Measurements from ENCODE around the gene CEP83.
"Not testable (repeated sequence)": the region's sequence is repeated elsewhere in the genome, so short reads cannot be mapped to it uniquely, and the experiment has no call there.

The CEP83 gene

DNA sequence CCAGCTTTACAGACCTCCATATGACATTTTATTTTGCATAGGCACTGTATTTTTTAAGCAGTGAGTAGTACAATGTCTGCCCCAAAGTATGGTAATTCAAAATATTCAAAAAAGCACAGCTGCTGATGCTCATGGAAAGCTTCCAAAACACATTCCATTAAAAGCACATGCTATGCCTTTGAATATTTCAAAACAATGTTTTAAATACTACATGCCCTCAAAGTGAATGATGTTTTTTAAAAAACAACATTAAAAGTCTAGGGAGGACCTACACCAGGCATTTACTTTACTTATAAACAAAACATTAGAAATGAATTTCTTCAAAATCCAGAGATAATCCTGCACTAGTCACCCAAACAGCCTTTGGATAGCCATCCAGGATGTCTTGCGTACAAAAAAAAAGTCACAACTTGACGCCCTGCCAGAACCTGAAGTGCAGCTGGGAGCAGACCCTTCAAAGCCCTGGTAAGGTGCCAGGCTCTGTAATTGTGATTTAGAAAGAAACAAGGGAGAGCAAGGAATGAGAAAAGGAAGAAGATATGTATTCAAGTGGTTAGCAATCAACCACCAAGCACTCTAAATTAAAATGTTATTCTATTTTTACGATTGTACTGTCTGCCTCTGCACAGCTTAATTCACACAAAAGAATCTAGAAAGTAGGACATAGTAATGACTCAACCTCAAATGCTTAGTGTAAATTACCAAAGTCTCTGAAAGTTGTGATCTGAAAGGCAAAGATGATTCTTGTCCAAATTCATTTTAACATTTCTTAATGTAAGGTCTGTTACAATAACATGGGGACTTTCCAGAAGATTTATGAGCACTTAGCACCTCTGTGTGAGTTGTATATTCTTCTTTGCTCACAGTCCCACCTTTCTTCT is 31.9 kb downstream of the CEP83 start:
- Histone ChIP-seq H3K27ac (ENCODE audit: low read length) (no peak overlapping the region), H2AFZ (ENCODE audit: low read depth, low read length) (no peak overlapping the region), H4K20me1 (ENCODE audit: insufficient read depth, low read length) (no peaks in the 10 kb centered on the region), H3K79me2 (ENCODE audit: low read length) (peaks cover 25% of the 10 kb centered on the region), H3K27me3 (ENCODE audit: low read depth, low read length) (no peaks in the 10 kb centered on the region), H3K9ac (ENCODE audit: low read length) (no peak overlapping the region), H3K4me1 (ENCODE audit: low read length) (no peaks in the 10 kb centered on the region), H3K9me3 (ENCODE audit: insufficient read depth, low read length) (peaks cover 43% of the 10 kb centered on the region), H3K4me3 (ENCODE audit: low read length) (no peak overlapping the region), H3K36me3 (replicated peaks; ENCODE audit: low read depth, low read length) (peaks cover 65% of the 10 kb centered on the region), H3K4me2 (ENCODE audit: low read length) (no peak overlapping the region)
- TF ChIP-seq EZH2phosphoT487 (IDR thresholded peaks at IDR 0.05; ENCODE audit: low read depth), result no peak
- TF ChIP-seq, protein P1, sequence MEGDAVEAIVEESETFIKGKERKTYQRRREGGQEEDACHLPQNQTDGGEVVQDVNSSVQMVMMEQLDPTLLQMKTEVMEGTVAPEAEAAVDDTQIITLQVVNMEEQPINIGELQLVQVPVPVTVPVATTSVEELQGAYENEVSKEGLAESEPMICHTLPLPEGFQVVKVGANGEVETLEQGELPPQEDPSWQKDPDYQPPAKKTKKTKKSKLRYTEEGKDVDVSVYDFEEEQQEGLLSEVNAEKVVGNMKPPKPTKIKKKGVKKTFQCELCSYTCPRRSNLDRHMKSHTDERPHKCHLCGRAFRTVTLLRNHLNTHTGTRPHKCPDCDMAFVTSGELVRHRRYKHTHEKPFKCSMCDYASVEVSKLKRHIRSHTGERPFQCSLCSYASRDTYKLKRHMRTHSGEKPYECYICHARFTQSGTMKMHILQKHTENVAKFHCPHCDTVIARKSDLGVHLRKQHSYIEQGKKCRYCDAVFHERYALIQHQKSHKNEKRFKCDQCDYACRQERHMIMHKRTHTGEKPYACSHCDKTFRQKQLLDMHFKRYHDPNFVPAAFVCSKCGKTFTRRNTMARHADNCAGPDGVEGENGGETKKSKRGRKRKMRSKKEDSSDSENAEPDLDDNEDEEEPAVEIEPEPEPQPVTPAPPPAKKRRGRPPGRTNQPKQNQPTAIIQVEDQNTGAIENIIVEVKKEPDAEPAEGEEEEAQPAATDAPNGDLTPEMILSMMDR (IDR thresholded peaks at IDR 0.05; ENCODE audit: low read depth, low read length), result no peak

DNA sequence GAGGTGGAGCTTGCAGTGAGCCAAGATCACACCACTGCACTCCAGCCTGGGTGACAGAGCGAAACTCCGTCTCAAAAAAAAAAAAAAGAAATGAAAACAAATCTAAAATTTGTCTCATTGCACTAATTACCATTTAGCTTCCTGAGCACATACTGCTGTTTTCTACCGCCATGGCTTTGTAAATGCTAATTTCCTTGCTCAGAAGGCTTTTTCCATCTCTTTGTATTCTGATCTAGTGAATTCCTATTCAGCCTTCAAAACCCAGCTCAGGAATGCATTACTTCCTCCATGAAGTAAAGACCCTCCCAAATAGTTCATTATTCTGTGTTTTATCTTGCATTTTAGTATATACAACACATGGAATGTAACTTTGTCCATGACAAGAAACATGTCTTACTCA is 33.6 kb downstream of the CEP83 start:
- no peak overlapping the region for H3K4me3 ChIP-seq (ENCODE audit: low read length)
- no peak overlapping the region for H3K27ac ChIP-seq (ENCODE audit: low read length)
- H3K4me2 ChIP-seq (ENCODE audit: low read length), result no peak overlapping the region
- peaks cover 20% of the 10 kb centered on the region for H3K79me2 ChIP-seq (ENCODE audit: low read length)
- H4K20me1 ChIP-seq (ENCODE audit: insufficient read depth, low read length), result no peaks in the 10 kb centered on the region
- no peak overlapping the region for H2AFZ ChIP-seq (ENCODE audit: low read depth, low read length)
- H3K36me3 ChIP-seq (replicated peaks; ENCODE audit: low read depth, low read length), result peaks cover 67% of the 10 kb centered on the region
- H3K9me3 ChIP-seq (ENCODE audit: insufficient read depth, low read length), result peaks cover 59% of the 10 kb centered on the region
- no peaks in the 10 kb centered on the region for H3K4me1 ChIP-seq (ENCODE audit: low read length)
- no peak overlapping the region for H3K9ac ChIP-seq (ENCODE audit: low read length)
- no peak for TF ChIP-seq EZH2phosphoT487 (IDR thresholded peaks at IDR 0.05; ENCODE audit: low read depth)
- TF ChIP-seq, protein P1 (IDR thresholded peaks at IDR 0.05; ENCODE audit: low read depth, low read length), result no peak
- H3K27me3 ChIP-seq (ENCODE audit: low read depth, low read length), result no peaks in the 10 kb centered on the region

DNA sequence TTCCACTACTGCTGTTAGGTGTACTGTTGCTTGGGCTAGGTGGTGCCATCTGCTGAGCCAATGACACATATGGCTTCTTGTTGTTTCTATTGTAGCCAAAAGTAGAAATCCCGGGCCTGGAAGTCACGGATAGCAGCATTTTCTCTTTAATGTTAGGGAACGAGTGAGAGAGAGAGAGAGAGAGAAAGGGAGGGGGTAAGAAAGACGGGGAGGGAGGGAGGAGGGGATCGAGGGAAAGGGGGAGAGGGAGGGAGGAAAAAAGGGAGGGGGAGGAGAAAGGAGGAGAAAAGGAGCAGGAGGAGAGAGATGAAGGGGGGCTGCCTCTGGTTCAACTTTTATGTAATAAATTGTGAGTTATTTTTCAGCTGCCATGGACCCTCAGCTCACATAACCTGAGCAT is 34.8 kb downstream of the CEP83 start:
- not testable (repeated sequence) for H3K27me3 ChIP-seq (ENCODE audit: low read depth, low read length); H2AFZ ChIP-seq (ENCODE audit: low read depth, low read length); H3K4me1 ChIP-seq (ENCODE audit: low read length); H3K4me2 ChIP-seq (ENCODE audit: low read length); H3K9ac ChIP-seq (ENCODE audit: low read length); H3K79me2 ChIP-seq (ENCODE audit: low read length); H3K27ac ChIP-seq (ENCODE audit: low read length); H4K20me1 ChIP-seq (ENCODE audit: insufficient read depth, low read length)
- Histone ChIP-seq H3K36me3 (replicated peaks; ENCODE audit: low read depth, low read length) (peaks cover 58% of the 10 kb centered on the region), H3K9me3 (ENCODE audit: insufficient read depth, low read length) (peaks cover 54% of the 10 kb centered on the region), H3K4me3 (ENCODE audit: low read length) (peak overlapping the region; percentile 41; the same call in 1 of the 2 replicates)

DNA sequence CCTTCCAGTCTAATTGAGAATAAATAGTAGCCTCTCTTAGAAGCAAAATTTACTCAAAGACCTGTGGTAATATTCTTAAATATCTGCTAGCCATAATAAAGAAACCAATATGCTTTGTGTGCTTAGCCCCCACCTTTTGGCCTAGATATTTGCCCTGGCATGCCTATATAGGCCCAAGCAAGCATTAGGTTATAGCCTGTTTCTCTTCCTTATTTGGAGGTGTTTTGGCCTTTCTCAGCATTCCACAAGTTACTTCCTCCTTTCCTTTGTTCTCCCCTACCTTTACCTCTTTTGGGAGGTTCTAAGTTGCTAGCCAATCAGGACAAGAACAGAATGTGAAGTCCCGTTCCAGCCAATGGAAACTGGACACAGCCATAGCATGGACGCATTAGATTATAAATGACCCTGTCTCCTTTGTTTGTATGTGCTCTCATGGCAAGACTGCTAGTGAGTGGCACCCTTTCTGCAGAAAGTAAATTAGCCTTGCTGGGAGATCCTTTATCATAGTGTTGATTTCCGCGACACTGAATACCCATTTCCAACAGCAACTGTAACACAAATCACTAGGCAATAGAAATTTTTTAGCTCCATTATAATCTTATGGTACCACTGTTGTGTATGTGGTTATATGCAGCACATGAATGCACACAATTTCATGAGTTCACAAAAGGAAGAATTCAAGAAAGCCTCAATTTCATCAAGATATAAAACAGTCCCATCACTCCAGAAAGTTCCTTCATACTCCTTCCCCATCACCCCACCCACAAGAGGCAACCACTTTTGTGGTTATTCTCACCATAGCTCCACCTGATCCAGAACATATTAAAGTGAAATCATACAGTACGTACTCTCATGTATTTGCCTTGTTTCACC is 37.6 kb downstream of the CEP83 start:
- Histone ChIP-seq H2AFZ (ENCODE audit: low read depth, low read length) (no peak overlapping the region), H3K27me3 (ENCODE audit: low read depth, low read length) (no peaks in the 10 kb centered on the region), H3K79me2 (ENCODE audit: low read length) (no peaks in the 10 kb centered on the region), H3K9me3 (ENCODE audit: insufficient read depth, low read length) (peaks cover 33% of the 10 kb centered on the region; the same call in 1 of the 2 replicates), H3K27ac (ENCODE audit: low read length) (no peak overlapping the region), H3K4me3 (ENCODE audit: low read length) (no peak overlapping the region), H3K4me2 (ENCODE audit: low read length) (no peak overlapping the region), H3K36me3 (replicated peaks; ENCODE audit: low read depth, low read length) (peaks cover 43% of the 10 kb centered on the region), H3K4me1 (ENCODE audit: low read length) (no peaks in the 10 kb centered on the region), H3K9ac (ENCODE audit: low read length) (no peak overlapping the region), H4K20me1 (ENCODE audit: insufficient read depth, low read length) (no peaks in the 10 kb centered on the region)
- TF ChIP-seq, protein P1 (IDR thresholded peaks at IDR 0.05; ENCODE audit: low read depth, low read length), result no peak
- TF ChIP-seq EZH2phosphoT487 (IDR thresholded peaks at IDR 0.05; ENCODE audit: low read depth), result no peak
